Hematopoietic multipotent progenitor cell treated with erythropoietin and hydrocortisone succinate and interleukin-3 and kit ligand, for 17 days (in vitro differentiated cells): Measurements from ENCODE around the gene OR2T33.
"Not testable (repeated sequence)": the region's sequence is repeated elsewhere in the genome, so short reads cannot be mapped to it uniquely, and the experiment has no call there.

Experiments used
- DNase-seq: peaks from one replicate; pipeline ENCODE4 v3.0.0-alpha.2; 2015; ENCODE audit warnings: low spot score

The OR2T33 gene

GRCh38 chr1:248277876-248278275 lies at the start of gene OR2T33:
OR2T33 (minus strand) TSS chr1:248277976; CDS start chr1:248273814, 4,162 bp downstream.
- no peak for DNase-seq

GRCh38 chr1:248324468-248324867 lies 46.7 kb upstream of the OR2T33 start, which contains the start of gene OR2M7:
OR2M7 (minus strand) TSS chr1:248324568; CDS start chr1:248324568, 0 bp downstream.
- no peak for DNase-seq

- no peak for DNase-seq
These were observed 39.0 kb upstream of the OR2T33 start for GRCh38 chr1:248316796-248317195.

GRCh38 chr1:248306740-248307139 lies 29.0 kb upstream of the OR2T33 start:
- not testable (repeated sequence) for DNase-seq

GRCh38 chr1:248306103-248306502 lies 28.3 kb upstream of the OR2T33 start:
- no peak for DNase-seq

GRCh38 chr1:248305672-248306071 lies 27.9 kb upstream of the OR2T33 start:
- not testable (repeated sequence) for DNase-seq

- no peak for DNase-seq
These were observed 25.5 kb upstream of the OR2T33 start, which contains the start of gene OR2T12 for GRCh38 chr1:248303324-248303723. OR2T12 (minus strand) TSS chr1:248303424; CDS start chr1:248295578, 7,846 bp downstream.

- DNase-seq: no peak
These were observed 10.6 kb upstream of the OR2T33 start for GRCh38 chr1:248288391-248288790.

- DNase-seq: not testable (repeated sequence)
These were observed 4.6 kb downstream of the OR2T33 start for GRCh38 chr1:248273225-248273624.

GRCh38 chr1:248268178-248268577 lies 9.6 kb downstream of the OR2T33 start:
- DNase-seq: no peak

- DNase-seq: not testable (repeated sequence)
These were observed 18.5 kb downstream of the OR2T33 start for GRCh38 chr1:248259309-248259708.

GRCh38 chr1:248243204-248243603 lies 34.6 kb downstream of the OR2T33 start:
- DNase-seq: peak; percentile 11

GRCh38 chr1:248239478-248239877 lies 38.3 kb downstream of the OR2T33 start:
- no peak for DNase-seq

- no peak for DNase-seq
These were observed 46.7 kb downstream of the OR2T33 start, which contains the start of gene OR2M4 for GRCh38 chr1:248231117-248231516. OR2M4 (plus strand) TSS chr1:248231417; CDS start chr1:248238929, 7,512 bp downstream.

- DNase-seq: no peak
These were observed 48.3 kb downstream of the OR2T33 start for GRCh38 chr1:248229360-248229908.

- no peak for DNase-seq
These were observed 52.2 kb downstream of the OR2T33 start for GRCh38 chr1:248225537-248225936.
